ENCODE measurements around the gene RDM1. TPM values are rescaled to one million over a fixed set of nuclear protein-coding genes. Genes with fewer than 3 reads are reported as not detected.

Gene RDM1
- total RNA-seq, result 0.22 TPM in 1 of 2 replicates, not detected in the other

GRCh38 chr17:35930211-35931065 lies at the start of gene RDM1:
RDM1 (minus strand) TSS chr17:35930773; CDS start chr17:35930727, 46 bp downstream.

GRCh38 chr17:35943537-35943936 lies 13.0 kb upstream of the RDM1 start, which contains the start of gene LYZL6:
LYZL6 (minus strand) TSS chr17:35943713; CDS start chr17:35939356, 4,357 bp downstream.

GRCh38 chr17:35879773-35880654 lies 50.6 kb downstream of the RDM1 start, which contains the start of gene CCL5:
CCL5 (minus strand) TSS chr17:35880360.

GRCh38 chr17:35868737-35869136 lies 61.8 kb downstream of the RDM1 start, which contains the start of gene HEATR9:
HEATR9 (minus strand) TSS chr17:35868891; CDS start chr17:35868742, 149 bp downstream.

Other genes with a start within 250 kb of the RDM1 start
- 0.11 and 0.26 TPM in 2 replicates for gene RASL10B, start 199.1 kb downstream of the RDM1 start, total RNA-seq
- not detected in 2 replicates for gene GAS2L2, start 177.5 kb downstream of the RDM1 start, total RNA-seq
- not detected in 2 replicates for gene C17orf50, start 169.9 kb downstream of the RDM1 start, total RNA-seq
- 0.33 and 0.60 TPM in 2 replicates for gene MMP28, start 135.1 kb downstream of the RDM1 start, total RNA-seq
- 74.9 and 97.3 TPM in 2 replicates for gene TAF15, start 121.3 kb downstream of the RDM1 start, total RNA-seq
- not detected in 2 replicates for gene HEATR9, start 61.9 kb downstream of the RDM1 start, total RNA-seq
- gene CCL5, start 50.4 kb downstream of the RDM1 start, total RNA-seq, result 0.33 and 0.34 TPM in 2 replicates
- not detected in 2 replicates for gene LYZL6, start 12.9 kb upstream of the RDM1 start, total RNA-seq
- gene CCL16, start 50.7 kb upstream of the RDM1 start, total RNA-seq, result 0.11 and 0.26 TPM in 2 replicates
- gene CCL14, start 56.0 kb upstream of the RDM1 start, total RNA-seq, result 9.1 and 12.5 TPM in 2 replicates
- gene CCL15, start 70.8 kb upstream of the RDM1 start, total RNA-seq, result not detected in 2 replicates
- gene CCL23, start 87.2 kb upstream of the RDM1 start, total RNA-seq, result 0.26 and 0.33 TPM in 2 replicates
- not detected in 2 replicates for gene CCL18, start 133.5 kb upstream of the RDM1 start, total RNA-seq
- gene CCL3, start 159.4 kb upstream of the RDM1 start, total RNA-seq, result not detected in 2 replicates
- not detected in 2 replicates for gene CCL4, start 173.1 kb upstream of the RDM1 start, total RNA-seq
- gene TBC1D3B, start 245.9 kb upstream of the RDM1 start, total RNA-seq, result 0.43 and 1.5 TPM in 2 replicates